ENCODE data around the gene CRIP2.

CRIP2 gene

GRCh38 chr14:105500726-105501101 is 26.1 kb downstream of the CRIP2 start:
- no peak for DNase-seq

GRCh38 chr14:105501504-105502291 is 27.1 kb downstream of the CRIP2 start:
- DNase-seq, result no peak

GRCh38 chr14:105502446-105503295 is 28.1 kb downstream of the CRIP2 start:
- no peak for DNase-seq

- no peak for DNase-seq
Measured at GRCh38 chr14:105503296-105503640, 28.6 kb downstream of the CRIP2 start.

- no peak for DNase-seq
Measured at GRCh38 chr14:105503935-105504692, 29.5 kb downstream of the CRIP2 start.

- DNase-seq, result no peak
Measured at GRCh38 chr14:105505101-105505500, 30.5 kb downstream of the CRIP2 start.

GRCh38 chr14:105507247-105507646 is 32.6 kb downstream of the CRIP2 start:
- DNase-seq, result no peak

- DNase-seq, result no peak
Measured at GRCh38 chr14:105508069-105508468, 33.4 kb downstream of the CRIP2 start.

- DNase-seq, result no peak
Measured at GRCh38 chr14:105508601-105509000, 34.0 kb downstream of the CRIP2 start.

- no peak for DNase-seq
Measured at GRCh38 chr14:105517096-105517495, 42.5 kb downstream of the CRIP2 start.

- DNase-seq, result no peak
Measured at GRCh38 chr14:105519946-105520698, 45.5 kb downstream of the CRIP2 start.

GRCh38 chr14:105525326-105525725 is 50.7 kb downstream of the CRIP2 start:
- DNase-seq, result no peak

- peak; percentile 44 for DNase-seq
Measured at GRCh38 chr14:105525861-105526775, 51.5 kb downstream of the CRIP2 start, which contains the start of gene TMEM121. TSS of gene TMEM121 (plus strand) at chr14:105526583. CDS start at chr14:105528835, 2,252 bp downstream.

- peak; percentile 9 for DNase-seq
Measured at GRCh38 chr14:105526776-105527380, 52.3 kb downstream of the CRIP2 start.

- no peak for DNase-seq
Measured at GRCh38 chr14:105527381-105527825, 52.8 kb downstream of the CRIP2 start.

GRCh38 chr14:105527826-105528585 is 53.4 kb downstream of the CRIP2 start:
- peak; percentile 83 for DNase-seq

- peak; percentile 15 for DNase-seq
Measured at GRCh38 chr14:105528586-105529318, 54.1 kb downstream of the CRIP2 start.

- no peak for DNase-seq
Measured at GRCh38 chr14:105529319-105529568, 54.6 kb downstream of the CRIP2 start.
